Measurements from ENCODE around the gene SMIM24. TPM values are rescaled to one million over a fixed set of nuclear protein-coding genes. Genes with fewer than 3 reads are reported as not detected.

SMIM24 gene
- polyA plus RNA-seq, 2 of the 4 experiments (the other 2 are of a cell fraction) = 1.0 to 1.2 TPM

Small RNA genes lying within 50 kb of the gene (small RNA-seq; reads per million reads assigned to genes)
- gene RF00212 = 0 reads per million in 6 experiments

Other genes with a start within 250 kb of the SMIM24 start
- 2.6 and 4.7 TPM in 2 replicates for gene NFIC, start 113.9 kb downstream of the SMIM24 start, polyA plus RNA-seq (2011; rRNA removed)
- gene NFIC, start 113.9 kb downstream of the SMIM24 start, polyA plus RNA-seq (2017; fragmentation: RNase III; extraction: RNeasy Plus Mini Kit Qiagen cat#74134 plus additional on column Dnase treatment) = 34.6 to 36.4 TPM (median 34.9 TPM) in 3 replicates
- gene SMIM44, start 2.9 kb upstream of the SMIM24 start, polyA plus RNA-seq (2011; rRNA removed) = not detected in 2 replicates
- not detected in 3 replicates for gene SMIM44, start 2.9 kb upstream of the SMIM24 start, polyA plus RNA-seq (2017; fragmentation: RNase III; extraction: RNeasy Plus Mini Kit Qiagen cat#74134 plus additional on column Dnase treatment)
- gene DOHH, start 20.1 kb upstream of the SMIM24 start, polyA plus RNA-seq (2011; rRNA removed) = 3.3 and 4.6 TPM in 2 replicates
- gene DOHH, start 20.1 kb upstream of the SMIM24 start, polyA plus RNA-seq (2017; fragmentation: RNase III; extraction: RNeasy Plus Mini Kit Qiagen cat#74134 plus additional on column Dnase treatment) = 12.1 to 14.2 TPM (median 13.3 TPM) in 3 replicates
- 13.9 and 14.4 TPM in 2 replicates for gene FZR1, start 25.8 kb upstream of the SMIM24 start, polyA plus RNA-seq (2011; rRNA removed)
- gene FZR1, start 25.8 kb upstream of the SMIM24 start, polyA plus RNA-seq (2017; fragmentation: RNase III; extraction: RNeasy Plus Mini Kit Qiagen cat#74134 plus additional on column Dnase treatment) = 15.5 to 19.1 TPM (median 18.1 TPM) in 3 replicates
- gene TEKTIP1, start 58.6 kb upstream of the SMIM24 start, polyA plus RNA-seq (2011; rRNA removed) = not detected in 2 replicates
- not detected in 3 replicates for gene TEKTIP1, start 58.6 kb upstream of the SMIM24 start, polyA plus RNA-seq (2017; fragmentation: RNase III; extraction: RNeasy Plus Mini Kit Qiagen cat#74134 plus additional on column Dnase treatment)
- gene MFSD12, start 77.1 kb upstream of the SMIM24 start, polyA plus RNA-seq (2011; rRNA removed) = 52.5 and 54.9 TPM in 2 replicates
- 101 to 115 TPM (median 109 TPM) in 3 replicates for gene MFSD12, start 77.1 kb upstream of the SMIM24 start, polyA plus RNA-seq (2017; fragmentation: RNase III; extraction: RNeasy Plus Mini Kit Qiagen cat#74134 plus additional on column Dnase treatment)
- gene HMG20B, start 92.4 kb upstream of the SMIM24 start, polyA plus RNA-seq (2011; rRNA removed) = 19.6 and 24.2 TPM in 2 replicates
- 40.0 to 47.1 TPM (median 46.6 TPM) in 3 replicates for gene HMG20B, start 92.4 kb upstream of the SMIM24 start, polyA plus RNA-seq (2017; fragmentation: RNase III; extraction: RNeasy Plus Mini Kit Qiagen cat#74134 plus additional on column Dnase treatment)
- gene GIPC3, start 105.0 kb upstream of the SMIM24 start, polyA plus RNA-seq (2011; rRNA removed) = 0.05 and 0.20 TPM in 2 replicates
- gene GIPC3, start 105.0 kb upstream of the SMIM24 start, polyA plus RNA-seq (2017; fragmentation: RNase III; extraction: RNeasy Plus Mini Kit Qiagen cat#74134 plus additional on column Dnase treatment) = 0.07 to 0.15 TPM (median 0.12 TPM) in 3 replicates
- gene TBXA2R, start 126.3 kb upstream of the SMIM24 start, polyA plus RNA-seq (2011; rRNA removed) = 0.13 and 0.26 TPM in 2 replicates
- 0.49 to 0.62 TPM (median 0.49 TPM) in 3 replicates for gene TBXA2R, start 126.3 kb upstream of the SMIM24 start, polyA plus RNA-seq (2017; fragmentation: RNase III; extraction: RNeasy Plus Mini Kit Qiagen cat#74134 plus additional on column Dnase treatment)
- gene CACTIN, start 146.3 kb upstream of the SMIM24 start, polyA plus RNA-seq (2011; rRNA removed) = 6.4 and 8.3 TPM in 2 replicates
- gene CACTIN, start 146.3 kb upstream of the SMIM24 start, polyA plus RNA-seq (2017; fragmentation: RNase III; extraction: RNeasy Plus Mini Kit Qiagen cat#74134 plus additional on column Dnase treatment) = 14.6 to 15.3 TPM (median 14.9 TPM) in 3 replicates
- 2.6 and 3.5 TPM in 2 replicates for gene PIP5K1C, start 219.9 kb upstream of the SMIM24 start, polyA plus RNA-seq (2011; rRNA removed)
- gene PIP5K1C, start 219.9 kb upstream of the SMIM24 start, polyA plus RNA-seq (2017; fragmentation: RNase III; extraction: RNeasy Plus Mini Kit Qiagen cat#74134 plus additional on column Dnase treatment) = 8.1 to 9.5 TPM (median 9.3 TPM) in 3 replicates
- 2.3 and 4.0 TPM in 2 replicates for gene TJP3, start 227.9 kb upstream of the SMIM24 start, polyA plus RNA-seq (2011; rRNA removed)
- gene TJP3, start 227.9 kb upstream of the SMIM24 start, polyA plus RNA-seq (2017; fragmentation: RNase III; extraction: RNeasy Plus Mini Kit Qiagen cat#74134 plus additional on column Dnase treatment) = 1.4 to 1.8 TPM (median 1.5 TPM) in 3 replicates

Measured in A549 (cell line).